Measurements from ENCODE around the gene UBE2O.

Gene UBE2O

DNA sequence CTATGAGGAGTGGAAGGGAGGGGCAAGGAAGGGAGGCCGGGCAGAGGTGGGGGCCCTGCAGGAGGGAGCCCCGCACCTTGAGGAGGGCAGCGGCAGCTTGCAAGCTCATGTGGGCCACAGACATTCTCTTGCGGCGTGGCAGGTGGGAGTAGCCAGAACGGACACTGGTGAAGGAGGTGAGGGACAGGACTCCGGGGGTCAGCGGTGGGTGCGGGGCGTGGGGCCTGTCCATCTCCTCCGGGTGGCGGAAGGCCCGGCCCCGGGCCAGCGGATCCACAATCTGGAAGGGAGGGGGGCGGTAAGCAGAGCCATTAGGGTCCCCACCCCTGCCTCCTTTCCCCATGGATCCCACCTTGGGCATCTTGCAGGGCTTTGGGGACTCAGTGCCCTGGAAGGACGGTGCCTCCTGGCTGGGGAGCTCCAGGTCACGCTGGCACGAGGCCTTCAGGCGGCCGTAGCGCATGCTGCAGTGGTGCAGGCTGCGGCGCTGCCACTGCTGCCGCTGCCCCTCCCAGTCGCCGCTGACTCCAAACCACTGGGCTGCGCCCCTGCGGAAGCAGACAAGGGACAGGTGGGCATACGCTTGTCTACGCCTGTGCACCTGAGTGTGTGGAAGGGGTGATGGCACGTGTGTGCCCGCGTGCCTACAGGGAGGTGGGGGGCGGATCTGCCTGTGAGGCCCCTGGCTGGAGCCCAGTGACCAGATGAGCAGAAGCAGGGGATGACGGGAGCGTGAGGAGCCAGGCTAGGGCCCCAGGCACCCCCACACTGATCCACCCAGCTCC is 26.0 kb upstream of the UBE2O start:
- Histone ChIP-seq H3K27ac (replicated peaks) (no peak overlapping the region), H3K27me3 (ENCODE audit: insufficient read depth, poor library complexity, severe bottlenecking) (no peaks in the 10 kb centered on the region), H3K4me3 (replicated peaks; ENCODE audit: insufficient read depth, low read length) (no peak overlapping the region)
- no peak for DNase-seq (ENCODE audit: low read depth in 1 of 2, low spot score in 1 of 2)
- TF ChIP-seq, protein P1, sequence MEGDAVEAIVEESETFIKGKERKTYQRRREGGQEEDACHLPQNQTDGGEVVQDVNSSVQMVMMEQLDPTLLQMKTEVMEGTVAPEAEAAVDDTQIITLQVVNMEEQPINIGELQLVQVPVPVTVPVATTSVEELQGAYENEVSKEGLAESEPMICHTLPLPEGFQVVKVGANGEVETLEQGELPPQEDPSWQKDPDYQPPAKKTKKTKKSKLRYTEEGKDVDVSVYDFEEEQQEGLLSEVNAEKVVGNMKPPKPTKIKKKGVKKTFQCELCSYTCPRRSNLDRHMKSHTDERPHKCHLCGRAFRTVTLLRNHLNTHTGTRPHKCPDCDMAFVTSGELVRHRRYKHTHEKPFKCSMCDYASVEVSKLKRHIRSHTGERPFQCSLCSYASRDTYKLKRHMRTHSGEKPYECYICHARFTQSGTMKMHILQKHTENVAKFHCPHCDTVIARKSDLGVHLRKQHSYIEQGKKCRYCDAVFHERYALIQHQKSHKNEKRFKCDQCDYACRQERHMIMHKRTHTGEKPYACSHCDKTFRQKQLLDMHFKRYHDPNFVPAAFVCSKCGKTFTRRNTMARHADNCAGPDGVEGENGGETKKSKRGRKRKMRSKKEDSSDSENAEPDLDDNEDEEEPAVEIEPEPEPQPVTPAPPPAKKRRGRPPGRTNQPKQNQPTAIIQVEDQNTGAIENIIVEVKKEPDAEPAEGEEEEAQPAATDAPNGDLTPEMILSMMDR (IDR thresholded peaks at IDR 0.05; ENCODE audit: insufficient read depth, low read length), result no peak
- TF ChIP-seq GABPA (IDR thresholded peaks at IDR 0.05; ENCODE audit: low read depth), result no peak

DNA sequence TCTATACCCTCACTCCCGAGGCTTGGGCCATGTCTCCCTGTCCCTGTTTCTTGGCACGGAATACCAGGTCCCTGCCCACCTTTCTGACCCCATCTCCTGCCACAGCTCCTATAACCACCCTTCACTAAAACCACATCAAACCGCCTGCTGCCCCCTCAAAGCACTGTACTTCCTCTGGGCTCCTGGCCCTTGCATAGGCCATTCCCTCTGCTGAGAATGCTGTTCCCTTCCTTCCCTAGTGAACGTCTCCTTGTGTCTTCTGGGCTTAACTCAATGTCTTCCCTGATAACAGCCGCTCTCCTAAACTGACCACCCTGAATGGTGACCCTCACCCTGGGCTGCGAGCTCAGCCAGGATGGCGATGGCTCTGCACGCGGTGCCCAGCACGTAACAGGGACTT is 25.1 kb upstream of the UBE2O start:
- no peak for DNase-seq (ENCODE audit: low read depth in 1 of 2, low spot score in 1 of 2)
- Histone ChIP-seq H3K27me3 (ENCODE audit: insufficient read depth, poor library complexity, severe bottlenecking) (no peaks in the 10 kb centered on the region), H3K4me3 (replicated peaks; ENCODE audit: insufficient read depth, low read length) (no peak overlapping the region), H3K27ac (replicated peaks) (no peak overlapping the region)
- TF ChIP-seq, protein P2, sequence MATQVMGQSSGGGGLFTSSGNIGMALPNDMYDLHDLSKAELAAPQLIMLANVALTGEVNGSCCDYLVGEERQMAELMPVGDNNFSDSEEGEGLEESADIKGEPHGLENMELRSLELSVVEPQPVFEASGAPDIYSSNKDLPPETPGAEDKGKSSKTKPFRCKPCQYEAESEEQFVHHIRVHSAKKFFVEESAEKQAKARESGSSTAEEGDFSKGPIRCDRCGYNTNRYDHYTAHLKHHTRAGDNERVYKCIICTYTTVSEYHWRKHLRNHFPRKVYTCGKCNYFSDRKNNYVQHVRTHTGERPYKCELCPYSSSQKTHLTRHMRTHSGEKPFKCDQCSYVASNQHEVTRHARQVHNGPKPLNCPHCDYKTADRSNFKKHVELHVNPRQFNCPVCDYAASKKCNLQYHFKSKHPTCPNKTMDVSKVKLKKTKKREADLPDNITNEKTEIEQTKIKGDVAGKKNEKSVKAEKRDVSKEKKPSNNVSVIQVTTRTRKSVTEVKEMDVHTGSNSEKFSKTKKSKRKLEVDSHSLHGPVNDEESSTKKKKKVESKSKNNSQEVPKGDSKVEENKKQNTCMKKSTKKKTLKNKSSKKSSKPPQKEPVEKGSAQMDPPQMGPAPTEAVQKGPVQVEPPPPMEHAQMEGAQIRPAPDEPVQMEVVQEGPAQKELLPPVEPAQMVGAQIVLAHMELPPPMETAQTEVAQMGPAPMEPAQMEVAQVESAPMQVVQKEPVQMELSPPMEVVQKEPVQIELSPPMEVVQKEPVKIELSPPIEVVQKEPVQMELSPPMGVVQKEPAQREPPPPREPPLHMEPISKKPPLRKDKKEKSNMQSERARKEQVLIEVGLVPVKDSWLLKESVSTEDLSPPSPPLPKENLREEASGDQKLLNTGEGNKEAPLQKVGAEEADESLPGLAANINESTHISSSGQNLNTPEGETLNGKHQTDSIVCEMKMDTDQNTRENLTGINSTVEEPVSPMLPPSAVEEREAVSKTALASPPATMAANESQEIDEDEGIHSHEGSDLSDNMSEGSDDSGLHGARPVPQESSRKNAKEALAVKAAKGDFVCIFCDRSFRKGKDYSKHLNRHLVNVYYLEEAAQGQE (IDR thresholded peaks at IDR 0.05; ENCODE audit: insufficient replicate concordance, low read depth), result no peak
- TF ChIP-seq POLR2AphosphoS5 (IDR thresholded peaks at IDR 0.05; ENCODE audit: low read depth) (no peak), GABPA (IDR thresholded peaks at IDR 0.05; ENCODE audit: low read depth) (no peak), SPI1 (IDR thresholded peaks at IDR 0.05; ENCODE audit: borderline replicate concordance, low read depth) (no peak)
- TF ChIP-seq, protein P1 (IDR thresholded peaks at IDR 0.05; ENCODE audit: insufficient read depth, low read length), result no peak

DNA sequence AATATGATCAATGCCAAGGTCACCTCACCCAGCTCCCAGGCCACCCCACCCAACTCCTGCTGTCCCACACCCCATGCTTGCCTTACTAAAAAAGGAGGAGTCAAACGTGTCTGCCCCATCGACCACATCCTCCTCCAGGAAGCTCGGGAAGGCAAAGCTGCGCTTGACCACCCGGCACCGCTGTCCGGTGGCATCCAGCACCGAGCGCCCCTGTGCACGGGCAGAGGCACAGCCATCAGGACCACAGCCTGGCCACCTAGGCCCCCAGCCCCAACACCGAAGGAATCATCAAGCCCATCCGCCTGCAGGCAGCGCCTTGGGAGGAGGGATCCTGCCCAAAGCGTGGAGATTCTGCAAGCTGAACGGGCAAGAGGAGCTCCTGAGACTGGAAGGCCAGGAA is 24.6 kb upstream of the UBE2O start:
- H3K27me3 ChIP-seq (ENCODE audit: insufficient read depth, poor library complexity, severe bottlenecking), result no peaks in the 10 kb centered on the region
- H3K4me3 ChIP-seq (replicated peaks; ENCODE audit: insufficient read depth, low read length), result no peak overlapping the region
- TF ChIP-seq, protein P2 (IDR thresholded peaks at IDR 0.05; ENCODE audit: insufficient replicate concordance, low read depth), result no peak
- TF ChIP-seq GABPA (IDR thresholded peaks at IDR 0.05; ENCODE audit: low read depth), result no peak
- no peak for TF ChIP-seq POLR2AphosphoS5 (IDR thresholded peaks at IDR 0.05; ENCODE audit: low read depth)
- TF ChIP-seq, protein P1 (IDR thresholded peaks at IDR 0.05; ENCODE audit: insufficient read depth, low read length), result no peak
- TF ChIP-seq SPI1 (IDR thresholded peaks at IDR 0.05; ENCODE audit: borderline replicate concordance, low read depth), result no peak
- DNase-seq (ENCODE audit: low read depth in 1 of 2, low spot score in 1 of 2), result no peak
- H3K27ac ChIP-seq (replicated peaks), result no peak overlapping the region

DNA sequence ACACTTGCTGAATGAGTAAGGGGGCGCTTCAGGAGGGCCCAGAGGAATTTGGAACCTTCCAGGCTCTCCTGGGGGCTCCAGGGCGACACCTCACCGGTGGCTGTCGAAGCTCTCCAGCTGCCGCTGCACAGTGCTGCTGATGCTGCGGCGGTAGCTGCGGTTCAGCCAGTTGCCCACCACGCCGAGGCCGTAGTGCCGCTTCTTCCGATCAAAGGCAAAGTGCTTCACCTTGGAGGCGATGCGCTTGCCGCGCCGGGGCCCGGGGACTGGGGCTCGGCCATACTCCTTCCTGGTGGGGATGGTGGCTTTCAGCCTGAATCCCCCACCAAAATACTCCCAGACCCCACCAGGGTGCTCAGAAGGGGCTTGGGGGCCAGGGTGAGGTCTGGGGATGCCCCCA is 23.8 kb upstream of the UBE2O start:
- no peak for DNase-seq (ENCODE audit: low read depth in 1 of 2, low spot score in 1 of 2)
- no peak overlapping the region for H3K27ac ChIP-seq (replicated peaks)
- H3K4me3 ChIP-seq (replicated peaks; ENCODE audit: insufficient read depth, low read length), result no peak overlapping the region
- no peaks in the 10 kb centered on the region for H3K27me3 ChIP-seq (ENCODE audit: insufficient read depth, poor library complexity, severe bottlenecking)
- TF ChIP-seq POLR2AphosphoS5 (IDR thresholded peaks at IDR 0.05; ENCODE audit: low read depth), result no peak
- TF ChIP-seq, protein P1 (IDR thresholded peaks at IDR 0.05; ENCODE audit: insufficient read depth, low read length), result no peak
- TF ChIP-seq, protein P2 (IDR thresholded peaks at IDR 0.05; ENCODE audit: insufficient replicate concordance, low read depth), result no peak
- no peak for TF ChIP-seq SPI1 (IDR thresholded peaks at IDR 0.05; ENCODE audit: borderline replicate concordance, low read depth)
- TF ChIP-seq GABPA (IDR thresholded peaks at IDR 0.05; ENCODE audit: low read depth), result no peak

Data from HL-60 (cell line).